Mesendoderm (in vitro differentiated cells): Measurements from ENCODE around the gene CORO6.

Experiments used
- DNase-seq: peaks from one replicate; pipeline ENCODE4 v3.0.0; 2013
- H2AK5ac ChIP-seq: 2 replicates; pipeline ENCODE4 v1.6.1; 2013; ENCODE audit warnings: low read length, inconsistent platforms
- H2BK120ac ChIP-seq: 2 replicates; pipeline ENCODE4 v1.6.1; 2013; ENCODE audit warnings: low read depth, mild to moderate bottlenecking, low read length, moderate library complexity, mixed read lengths
- H2BK15ac ChIP-seq: replicated peaks from 2 replicates; pipeline ENCODE4 v1.6.1; 2013; ENCODE audit warnings: low read depth, mild to moderate bottlenecking, moderate library complexity
- H2BK5ac ChIP-seq: 2 replicates; pipeline ENCODE4 v1.6.1; 2013; ENCODE audit warnings: low read length, inconsistent platforms
- H3K18ac ChIP-seq: 2 replicates; pipeline ENCODE4 v1.6.1; 2013; ENCODE audit warnings: mild to moderate bottlenecking, low read length, mixed read lengths
- H3K23ac ChIP-seq: one replicate; pipeline ENCODE4 v1.6.1; 2013; ENCODE audit warnings: low read length
- H3K27ac ChIP-seq: 2 replicates; pipeline ENCODE4 v1.5.1; 2013; ENCODE audit warnings: low read depth, mild to moderate bottlenecking, inconsistent platforms, low read length, moderate library complexity
- H3K27me3 ChIP-seq: 2 replicates; pipeline ENCODE4 v1.6.1; 2013; ENCODE audit warnings: low read length, control low read depth, mild to moderate bottlenecking, inconsistent platforms; ENCODE audit not compliant: insufficient read depth, poor library complexity
- H3K36me3 ChIP-seq: 2 replicates; pipeline ENCODE4 v1.6.1; 2013; ENCODE audit warnings: low read length, inconsistent platforms; ENCODE audit not compliant: control insufficient read depth, insufficient read depth
- H3K4ac ChIP-seq: one replicate; pipeline ENCODE4 v1.6.1; 2013; ENCODE audit warnings: low read depth, mild to moderate bottlenecking, low read length, moderate library complexity
- H3K4me1 ChIP-seq: 2 replicates; pipeline ENCODE4 v1.6.1; 2013; ENCODE audit warnings: low read depth, low read length, inconsistent platforms; ENCODE audit not compliant: control insufficient read depth
- H3K4me2 ChIP-seq: 2 replicates; pipeline ENCODE4 v1.6.1; 2013; ENCODE audit warnings: low read length
- H3K4me3 ChIP-seq: 2 replicates; pipeline ENCODE4 v1.5.1; 2013; ENCODE audit warnings: mild to moderate bottlenecking, low read length
- H3K56ac ChIP-seq: one replicate; pipeline ENCODE4 v1.6.1; 2013; ENCODE audit warnings: low read length
- H3K79me1 ChIP-seq: 2 replicates; pipeline ENCODE4 v1.6.1; 2013; ENCODE audit warnings: low read length, inconsistent platforms
- H3K79me2 ChIP-seq: 2 replicates; pipeline ENCODE4 v1.6.1; 2013; ENCODE audit warnings: mild to moderate bottlenecking, low read length; ENCODE audit not compliant: control insufficient read depth, insufficient read depth
- H3K9ac ChIP-seq: 2 replicates; pipeline ENCODE4 v1.6.1; 2013; ENCODE audit warnings: low read length, inconsistent platforms
- H4K5ac ChIP-seq: one replicate; pipeline ENCODE4 v1.6.1; 2013; ENCODE audit warnings: low read length
- H4K8ac ChIP-seq: one replicate; pipeline ENCODE4 v1.6.1; 2013; ENCODE audit warnings: low read depth, mild to moderate bottlenecking, control low read depth, low read length, moderate library complexity
- WGBS: extraction: QIAGEN DNeasy Blood & Tissue Kit; methylation state at CpG from one replicate; pipeline ENCODE4 v1.1.7; 2013; ENCODE audit warnings: low lambda C conversion rate, missing lambda C conversion rate; ENCODE audit not compliant: insufficient coverage; ENCODE audit errors: extremely low coverage; 5-methylcytosine and 5-hydroxymethylcytosine counted together

CORO6 gene

DNA sequence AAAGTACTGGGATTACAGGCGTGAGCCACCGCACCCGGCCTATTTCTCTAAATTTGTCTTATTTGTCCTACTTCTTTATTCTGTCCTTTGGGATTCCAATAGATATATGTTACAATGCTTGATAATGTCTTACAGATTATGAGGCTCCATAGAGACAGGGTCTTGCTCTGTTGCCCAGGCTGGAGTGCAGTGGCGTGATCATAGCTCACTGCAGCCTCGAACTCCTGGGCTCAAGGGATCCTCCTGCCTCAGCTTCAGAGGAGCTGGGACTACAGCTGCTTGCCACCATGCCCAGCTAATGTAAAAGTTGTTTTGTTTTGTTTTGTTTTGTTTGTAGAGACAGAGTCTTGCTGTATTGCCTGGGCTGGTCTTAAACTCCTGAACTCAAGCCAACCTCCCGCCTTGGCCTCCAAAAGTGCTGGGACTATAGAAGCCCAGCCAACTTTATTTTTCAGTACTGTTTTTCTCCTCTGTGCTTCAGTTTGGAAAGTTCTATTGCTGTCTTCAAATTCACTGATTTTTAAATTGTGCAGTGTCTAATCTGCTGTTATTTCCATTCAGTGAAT lies 19.5 kb downstream of the CORO6 start:
- no peaks in the 10 kb centered on the region for H3K79me1 ChIP-seq
- WGBS = no CpG with 5 or more reads among the region's 6 CpGs
- no peak overlapping the region for H3K23ac ChIP-seq

DNA sequence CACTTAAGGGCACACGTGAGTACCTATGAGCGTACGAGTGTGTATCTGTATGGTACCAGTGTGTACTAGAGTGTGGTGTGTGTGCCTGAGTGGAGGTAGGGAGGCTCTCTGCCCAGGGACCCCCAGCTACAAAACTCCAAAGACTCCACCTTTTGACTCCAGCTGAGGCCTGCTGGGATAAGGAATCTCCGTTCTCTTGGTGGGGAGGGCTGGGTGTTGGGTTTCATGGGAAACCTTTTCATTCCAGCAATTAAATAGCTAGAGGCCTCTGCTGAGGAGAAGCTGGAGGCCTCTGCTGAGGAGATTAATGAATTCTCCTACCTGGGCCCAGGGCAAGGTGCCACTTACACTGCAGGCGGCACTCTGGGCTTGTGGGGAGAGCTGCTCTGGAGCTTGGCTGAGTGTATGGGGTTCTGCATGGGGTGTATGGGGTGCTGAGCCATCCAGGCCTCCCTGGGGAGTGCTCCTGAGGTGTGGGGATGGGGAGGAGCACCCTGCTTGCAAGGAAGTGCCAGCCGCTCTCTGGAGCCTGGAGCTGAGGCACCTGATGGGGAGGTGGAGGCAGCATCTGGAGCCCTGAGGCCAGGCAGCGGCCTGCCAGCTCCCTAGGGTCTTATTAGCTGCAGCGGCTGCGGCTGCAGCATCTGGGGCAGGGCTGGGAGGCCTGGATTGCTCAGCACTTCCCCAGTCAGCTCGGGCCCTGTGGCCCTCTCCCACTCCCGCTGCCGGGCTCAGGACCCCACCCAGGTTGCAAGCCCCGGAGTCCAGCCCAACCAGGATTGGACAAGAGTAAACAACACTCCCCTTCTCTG lies 25.1 kb downstream of the CORO6 start:
- Histone ChIP-seq H2BK15ac (no peak overlapping the region), H4K5ac (no peak overlapping the region), H3K4me3 (no peak overlapping the region), H3K4me2 (no peak overlapping the region), H2AK5ac (no peak overlapping the region), H2BK120ac (no peak overlapping the region), H3K27me3 (no peaks in the 10 kb centered on the region), H2BK5ac (no peak overlapping the region), H3K79me1 (no peaks in the 10 kb centered on the region), H3K18ac (no peak overlapping the region), H3K4ac (no peak overlapping the region), H3K56ac (peak overlapping the region; percentile 66), H3K79me2 (no peaks in the 10 kb centered on the region), H3K36me3 (no peaks in the 10 kb centered on the region), H3K9ac (peak overlapping the region; percentile 21), H3K27ac (no peak overlapping the region), H4K8ac (no peak overlapping the region), H3K4me1 (peaks cover 5% of the 10 kb centered on the region), H3K23ac (no peak overlapping the region)
- WGBS = no CpG with 5 or more reads among the region's 13 CpGs
- DNase-seq = no peak

More for the DNA sequence above, 19.5 kb downstream of the CORO6 start:
- Histone ChIP-seq H3K4ac (no peak overlapping the region), H3K27ac (no peak overlapping the region), H3K56ac (no peak overlapping the region), H3K4me1 (no peaks in the 10 kb centered on the region), H3K18ac (no peak overlapping the region), H2BK5ac (no peak overlapping the region), H2AK5ac (no peak overlapping the region), H4K8ac (no peak overlapping the region), H3K36me3 (no peaks in the 10 kb centered on the region), H3K27me3 (no peaks in the 10 kb centered on the region), H4K5ac (no peak overlapping the region), H2BK15ac (no peak overlapping the region), H2BK120ac (no peak overlapping the region), H3K4me2 (no peak overlapping the region), H3K4me3 (no peak overlapping the region), H3K9ac (no peak overlapping the region), H3K79me2 (no peaks in the 10 kb centered on the region)
- DNase-seq = no peak

GRCh38 chr17:29596811-29597210 lies 25.9 kb downstream of the CORO6 start:
- H3K18ac ChIP-seq = no peak overlapping the region
- no peak overlapping the region for H3K23ac ChIP-seq
- no peak overlapping the region for H3K27ac ChIP-seq
- no peak overlapping the region for H4K5ac ChIP-seq
- H3K9ac ChIP-seq = no peak overlapping the region
- no peak overlapping the region for H2AK5ac ChIP-seq
- no peak overlapping the region for H3K4me3 ChIP-seq
- no peak overlapping the region for H2BK5ac ChIP-seq
- no peaks in the 10 kb centered on the region for H3K79me1 ChIP-seq
- H3K79me2 ChIP-seq = no peaks in the 10 kb centered on the region
- H3K4me2 ChIP-seq = no peak overlapping the region
- no peak overlapping the region for H3K4ac ChIP-seq
- no peak for DNase-seq
- H3K4me1 ChIP-seq = peaks cover 5% of the 10 kb centered on the region
- no peaks in the 10 kb centered on the region for H3K36me3 ChIP-seq
- WGBS = no CpG with 5 or more reads among the region's 9 CpGs
- H3K27me3 ChIP-seq = no peaks in the 10 kb centered on the region
- no peak overlapping the region for H2BK120ac ChIP-seq
- peak overlapping the region; percentile 44 for H3K56ac ChIP-seq
- no peak overlapping the region for H2BK15ac ChIP-seq
- H4K8ac ChIP-seq = no peak overlapping the region

GRCh38 chr17:29595943-29596774 lies 26.6 kb downstream of the CORO6 start:
- Histone ChIP-seq H3K18ac (no peak overlapping the region), H2AK5ac (no peak overlapping the region), H3K56ac (no peak overlapping the region), H2BK120ac (no peak overlapping the region), H4K8ac (no peak overlapping the region), H3K4ac (no peak overlapping the region), H3K4me1 (peaks cover 5% of the 10 kb centered on the region), H3K79me1 (no peaks in the 10 kb centered on the region), H2BK15ac (no peak overlapping the region), H4K5ac (no peak overlapping the region), H3K4me3 (no peak overlapping the region), H3K23ac (no peak overlapping the region), H3K27ac (no peak overlapping the region), H3K27me3 (no peaks in the 10 kb centered on the region), H3K9ac (no peak overlapping the region), H3K79me2 (no peaks in the 10 kb centered on the region), H2BK5ac (no peak overlapping the region), H3K36me3 (no peaks in the 10 kb centered on the region), H3K4me2 (no peak overlapping the region)
- WGBS = no CpG with 5 or more reads among the region's 12 CpGs
- no peak for DNase-seq

- Histone ChIP-seq H2AK5ac (no peak overlapping the region), H3K79me2 (no peaks in the 10 kb centered on the region), H3K18ac (no peak overlapping the region), H3K9ac (no peak overlapping the region), H3K23ac (peak overlapping the region; percentile 30), H3K56ac (no peak overlapping the region), H3K4me2 (no peak overlapping the region), H3K4me3 (no peak overlapping the region), H3K4ac (no peak overlapping the region), H2BK15ac (no peak overlapping the region), H3K4me1 (peaks cover 5% of the 10 kb centered on the region), H2BK5ac (no peak overlapping the region), H4K8ac (no peak overlapping the region), H3K36me3 (no peaks in the 10 kb centered on the region), H4K5ac (no peak overlapping the region), H3K79me1 (no peaks in the 10 kb centered on the region), H2BK120ac (no peak overlapping the region), H3K27me3 (no peaks in the 10 kb centered on the region), H3K27ac (no peak overlapping the region)
- peak; percentile 69 for DNase-seq
- WGBS = no CpG with 5 or more reads among the region's 7 CpGs
These were observed 27.4 kb downstream of the CORO6 start for GRCh38 chr17:29595107-29595942.
